ENCODE results near the gene SEC16B.

SEC16B gene

GRCh38 chr1:177950506-177950905, 19.4 kb downstream of the SEC16B start:
- Histone ChIP-seq H2BK5ac (ENCODE audit: low read depth, low read length, poor library complexity, severe bottlenecking) (no peak overlapping the region), H3K9ac (ENCODE audit: low read length) (no peak overlapping the region), H3K23ac (ENCODE audit: low read length in 2 of 2) (no peak overlapping the region), H4K91ac (ENCODE audit: low read length) (no peak overlapping the region), H2BK15ac (ENCODE audit: low read depth, poor library complexity, severe bottlenecking) (no peak overlapping the region), H3K27me3 (ENCODE audit: control insufficient read depth in 1 of 2, insufficient read depth in 1 of 2, low read length in 2 of 2) (no peaks in the 10 kb centered on the region), H2AFZ (ENCODE audit: low read depth, low read length) (no peak overlapping the region), H3K14ac (ENCODE audit: low read length in 2 of 2) (no peak overlapping the region), H3K27ac (ENCODE audit: low read length, poor library complexity, severe bottlenecking) (no peak overlapping the region), H4K8ac (ENCODE audit: low read length) (no peak overlapping the region), H3K36me3 (ENCODE audit: control insufficient read depth in 1 of 2, insufficient read depth in 2 of 2, low read depth in 1 of 2, low read length in 2 of 2) (peaks cover 15 to 39% of the 10 kb centered on the region in 2 experiments), H2BK12ac (ENCODE audit: low read length in 2 of 2) (no peak overlapping the region), H2BK120ac (ENCODE audit: low read depth, low read length) (no peak overlapping the region), H3K79me1 (replicated peaks; ENCODE audit: low read length, poor library complexity, severe bottlenecking) (no peaks in the 10 kb centered on the region), H3K4me1 (ENCODE audit: control insufficient read depth, insufficient read depth, low read depth, low read length) (peaks cover 9% of the 10 kb centered on the region), H3K4me3 (ENCODE audit: insufficient read depth in 1 of 2, low read depth in 1 of 2, low read length in 2 of 2) (no peak overlapping the region), H3K4me2 (ENCODE audit: low read length, poor library complexity, severe bottlenecking) (no peak overlapping the region), H2AK5ac (ENCODE audit: low read length, severe bottlenecking) (no peak overlapping the region), H3K9me3 (ENCODE audit: control insufficient read depth, low read length) (no peaks in the 10 kb centered on the region), H3K4ac (ENCODE audit: low read depth in 1 of 2, low read length in 2 of 2) (no peak overlapping the region), H3K18ac (ENCODE audit: low read depth in 1 of 2, low read length in 2 of 2) (no peak overlapping the region)
- no peak for DNase-seq

GRCh38 chr1:177948336-177948972, 21.4 kb downstream of the SEC16B start:
- Histone ChIP-seq H3K79me1 (replicated peaks; ENCODE audit: low read length, poor library complexity, severe bottlenecking) (peaks cover 2% of the 10 kb centered on the region), H3K4ac (ENCODE audit: low read depth in 1 of 2, low read length in 2 of 2) (no peak overlapping the region), H3K14ac (ENCODE audit: low read length in 2 of 2) (no peak overlapping the region)

GRCh38 chr1:177947623-177948022, 22.2 kb downstream of the SEC16B start:
- H4K8ac ChIP-seq (ENCODE audit: low read length): no peak overlapping the region
- H2BK120ac ChIP-seq (ENCODE audit: low read depth, low read length): no peak overlapping the region
- no peak overlapping the region for H3K4me2 ChIP-seq (ENCODE audit: low read length, poor library complexity, severe bottlenecking)
- no peak overlapping the region for H3K14ac ChIP-seq (ENCODE audit: low read length in 2 of 2)
- no peak overlapping the region for H4K91ac ChIP-seq (ENCODE audit: low read length)
- H2AFZ ChIP-seq (ENCODE audit: low read depth, low read length): no peak overlapping the region
- no peak overlapping the region for H3K27ac ChIP-seq (ENCODE audit: low read length, poor library complexity, severe bottlenecking)
- H2BK15ac ChIP-seq (ENCODE audit: low read depth, poor library complexity, severe bottlenecking): no peak overlapping the region
- no peaks in the 10 kb centered on the region for H3K9me3 ChIP-seq (ENCODE audit: control insufficient read depth, low read length)
- H3K36me3 ChIP-seq (ENCODE audit: control insufficient read depth in 1 of 2, insufficient read depth in 2 of 2, low read depth in 1 of 2, low read length in 2 of 2): peaks cover 26 to 52% of the 10 kb centered on the region in 2 experiments
- H3K9ac ChIP-seq (ENCODE audit: low read length): no peak overlapping the region
- H3K4me1 ChIP-seq (ENCODE audit: control insufficient read depth, insufficient read depth, low read depth, low read length): peaks cover 9% of the 10 kb centered on the region
- no peak overlapping the region for H3K4me3 ChIP-seq (ENCODE audit: insufficient read depth in 1 of 2, low read depth in 1 of 2, low read length in 2 of 2)
- WGBS: 86% methylated on average over 4 of the region's 7 CpGs
- H2AK5ac ChIP-seq (ENCODE audit: low read length, severe bottlenecking): peak overlapping the region; percentile 10
- H2BK5ac ChIP-seq (ENCODE audit: low read depth, low read length, poor library complexity, severe bottlenecking): no peak overlapping the region
- H3K27me3 ChIP-seq (ENCODE audit: control insufficient read depth in 1 of 2, insufficient read depth in 1 of 2, low read length in 2 of 2): no peaks in the 10 kb centered on the region
- no peak overlapping the region for H3K18ac ChIP-seq (ENCODE audit: low read depth in 1 of 2, low read length in 2 of 2)
- H3K23ac ChIP-seq (ENCODE audit: low read length in 2 of 2): no peak overlapping the region
- no peak for DNase-seq
- H3K79me1 ChIP-seq (replicated peaks; ENCODE audit: low read length, poor library complexity, severe bottlenecking): peaks cover 2% of the 10 kb centered on the region
- no peak overlapping the region for H2BK12ac ChIP-seq (ENCODE audit: low read length in 2 of 2)
- H3K4ac ChIP-seq (ENCODE audit: low read depth in 1 of 2, low read length in 2 of 2): no peak overlapping the region

More at GRCh38 chr1:177948336-177948972, 21.4 kb downstream of the SEC16B start:
- H3K27me3 ChIP-seq (ENCODE audit: control insufficient read depth in 1 of 2, insufficient read depth in 1 of 2, low read length in 2 of 2): no peaks in the 10 kb centered on the region
- no peak overlapping the region for H3K23ac ChIP-seq (ENCODE audit: low read length in 2 of 2)
- H3K4me2 ChIP-seq (ENCODE audit: low read length, poor library complexity, severe bottlenecking): no peak overlapping the region
- peaks cover 28 to 46% of the 10 kb centered on the region in 2 experiments for H3K36me3 ChIP-seq (ENCODE audit: control insufficient read depth in 1 of 2, insufficient read depth in 2 of 2, low read depth in 1 of 2, low read length in 2 of 2)
- peak overlapping the region; percentile 25 for H3K9ac ChIP-seq (ENCODE audit: low read length)
- H3K18ac ChIP-seq (ENCODE audit: low read depth in 1 of 2, low read length in 2 of 2): no peak overlapping the region
- H3K9me3 ChIP-seq (ENCODE audit: control insufficient read depth, low read length): no peaks in the 10 kb centered on the region
- H3K4me3 ChIP-seq (ENCODE audit: insufficient read depth in 1 of 2, low read depth in 1 of 2, low read length in 2 of 2): no peak overlapping the region
- no peak overlapping the region for H4K91ac ChIP-seq (ENCODE audit: low read length)
- WGBS: 0% methylated on average over 4 of the region's 8 CpGs
- H4K8ac ChIP-seq (ENCODE audit: low read length): no peak overlapping the region
- H2BK5ac ChIP-seq (ENCODE audit: low read depth, low read length, poor library complexity, severe bottlenecking): no peak overlapping the region
- no peak overlapping the region for H3K27ac ChIP-seq (ENCODE audit: low read length, poor library complexity, severe bottlenecking)
- H3K4me1 ChIP-seq (ENCODE audit: control insufficient read depth, insufficient read depth, low read depth, low read length): peaks cover 9% of the 10 kb centered on the region
- no peak overlapping the region for H2BK120ac ChIP-seq (ENCODE audit: low read depth, low read length)
- no peak overlapping the region for H2BK15ac ChIP-seq (ENCODE audit: low read depth, poor library complexity, severe bottlenecking)
- H2BK12ac ChIP-seq (ENCODE audit: low read length in 2 of 2): no peak overlapping the region
- peak; percentile 75 for DNase-seq
- H2AFZ ChIP-seq (ENCODE audit: low read depth, low read length): no peak overlapping the region
- no peak overlapping the region for H2AK5ac ChIP-seq (ENCODE audit: low read length, severe bottlenecking)

DNA sequence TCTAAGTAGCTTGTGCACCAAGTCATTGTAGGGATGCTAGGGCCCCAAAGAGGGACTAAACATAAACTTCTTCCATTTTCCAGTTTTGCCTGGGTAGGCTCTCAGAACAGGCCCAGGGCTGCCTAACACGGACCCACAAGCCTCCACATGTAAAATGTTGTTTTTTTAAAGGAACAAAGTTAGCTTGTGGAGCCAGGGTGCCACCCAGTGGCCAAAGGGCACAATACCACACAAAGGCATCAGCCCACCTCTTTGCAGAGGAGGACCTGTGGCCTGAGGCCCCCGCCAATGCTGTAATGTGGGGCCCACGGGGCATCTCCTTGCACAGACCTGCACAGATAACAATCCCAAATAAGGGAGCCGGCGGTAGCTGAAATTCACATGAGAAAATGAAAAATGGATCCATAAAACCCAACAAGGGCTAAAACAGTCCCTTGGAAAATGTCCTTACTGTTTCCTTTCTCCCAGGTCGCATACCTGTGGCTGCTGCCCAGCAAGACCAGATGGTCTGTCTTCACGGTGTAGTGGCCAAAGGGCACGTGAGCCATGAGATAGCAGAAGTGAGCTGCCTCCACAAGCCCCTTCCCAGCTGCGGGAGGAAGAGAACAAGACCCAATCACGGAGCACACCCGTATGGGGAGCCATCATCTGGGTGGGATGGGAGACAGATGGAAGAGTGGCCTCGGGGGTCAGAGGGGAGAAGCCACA, 23.8 kb downstream of the SEC16B start:
- no peak overlapping the region for H3K14ac ChIP-seq (ENCODE audit: low read length in 2 of 2)
- H3K4me2 ChIP-seq (ENCODE audit: low read length, poor library complexity, severe bottlenecking): no peak overlapping the region
- H3K4ac ChIP-seq (ENCODE audit: low read depth in 1 of 2, low read length in 2 of 2): no peak overlapping the region
- no peak overlapping the region for H2BK15ac ChIP-seq (ENCODE audit: low read depth, poor library complexity, severe bottlenecking)
- no peak overlapping the region for H4K8ac ChIP-seq (ENCODE audit: low read length)
- no peaks in the 10 kb centered on the region for H3K9me3 ChIP-seq (ENCODE audit: control insufficient read depth, low read length)
- peaks cover 9% of the 10 kb centered on the region for H3K4me1 ChIP-seq (ENCODE audit: control insufficient read depth, insufficient read depth, low read depth, low read length)
- no peak overlapping the region for H3K18ac ChIP-seq (ENCODE audit: low read depth in 1 of 2, low read length in 2 of 2)
- H2BK12ac ChIP-seq (ENCODE audit: low read length in 2 of 2): no peak overlapping the region
- WGBS: 31% methylated on average over 9 of the region's 12 CpGs
- H2AFZ ChIP-seq (ENCODE audit: low read depth, low read length): no peak overlapping the region
- H2BK5ac ChIP-seq (ENCODE audit: low read depth, low read length, poor library complexity, severe bottlenecking): no peak overlapping the region
- H3K23ac ChIP-seq (ENCODE audit: low read length in 2 of 2): no peak overlapping the region
- peak; percentile 65 for DNase-seq
- no peak overlapping the region for H4K91ac ChIP-seq (ENCODE audit: low read length)
- no peak overlapping the region for H3K27ac ChIP-seq (ENCODE audit: low read length, poor library complexity, severe bottlenecking)
- H2AK5ac ChIP-seq (ENCODE audit: low read length, severe bottlenecking): peak overlapping the region; percentile 47
- no peak overlapping the region for H2BK120ac ChIP-seq (ENCODE audit: low read depth, low read length)
- H3K79me1 ChIP-seq (replicated peaks; ENCODE audit: low read length, poor library complexity, severe bottlenecking): peaks cover 2% of the 10 kb centered on the region
- H3K9ac ChIP-seq (ENCODE audit: low read length): peak overlapping the region; percentile 16
- peaks cover 29 to 53% of the 10 kb centered on the region in 2 experiments for H3K36me3 ChIP-seq (ENCODE audit: control insufficient read depth in 1 of 2, insufficient read depth in 2 of 2, low read depth in 1 of 2, low read length in 2 of 2)
- no peaks in the 10 kb centered on the region for H3K27me3 ChIP-seq (ENCODE audit: control insufficient read depth in 1 of 2, insufficient read depth in 1 of 2, low read length in 2 of 2)
- no peak overlapping the region for H3K4me3 ChIP-seq (ENCODE audit: insufficient read depth in 1 of 2, low read depth in 1 of 2, low read length in 2 of 2)
